HG03196 (cell line): ENCODE results near the gene SHISA2.

Source experiments
- ATAC-seq: cut with Tn5 transposase; IDR thresholded peaks from one replicate; pipeline ENCODE4 v1.9.1; 2021; ENCODE audit not compliant: unreplicated experiment

SHISA2 gene

GRCh38 chr13:26019881-26020870 lies 31.6 kb downstream of the SHISA2 start:
- no peak for ATAC-seq

DNA sequence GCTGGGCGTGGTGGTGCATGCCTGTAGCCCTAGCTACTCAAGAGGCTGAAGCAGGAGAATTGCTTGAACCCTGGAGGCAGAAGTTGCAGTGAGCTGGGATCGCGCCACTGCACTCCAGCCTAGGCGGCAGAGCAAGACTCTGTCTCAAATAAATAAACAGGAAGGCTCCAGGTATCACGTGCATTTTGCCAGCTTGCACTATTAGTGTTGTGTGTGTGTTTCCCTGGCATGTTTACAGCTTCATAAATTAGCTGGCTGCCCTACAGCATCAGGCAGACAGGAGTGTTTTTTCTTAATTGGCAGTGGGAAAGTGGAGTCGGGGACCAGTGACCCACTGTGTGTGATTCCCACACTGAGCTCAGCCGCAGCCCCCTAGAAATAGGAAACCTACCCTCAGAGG lies 32.6 kb downstream of the SHISA2 start:
- ATAC-seq, result no peak

DNA sequence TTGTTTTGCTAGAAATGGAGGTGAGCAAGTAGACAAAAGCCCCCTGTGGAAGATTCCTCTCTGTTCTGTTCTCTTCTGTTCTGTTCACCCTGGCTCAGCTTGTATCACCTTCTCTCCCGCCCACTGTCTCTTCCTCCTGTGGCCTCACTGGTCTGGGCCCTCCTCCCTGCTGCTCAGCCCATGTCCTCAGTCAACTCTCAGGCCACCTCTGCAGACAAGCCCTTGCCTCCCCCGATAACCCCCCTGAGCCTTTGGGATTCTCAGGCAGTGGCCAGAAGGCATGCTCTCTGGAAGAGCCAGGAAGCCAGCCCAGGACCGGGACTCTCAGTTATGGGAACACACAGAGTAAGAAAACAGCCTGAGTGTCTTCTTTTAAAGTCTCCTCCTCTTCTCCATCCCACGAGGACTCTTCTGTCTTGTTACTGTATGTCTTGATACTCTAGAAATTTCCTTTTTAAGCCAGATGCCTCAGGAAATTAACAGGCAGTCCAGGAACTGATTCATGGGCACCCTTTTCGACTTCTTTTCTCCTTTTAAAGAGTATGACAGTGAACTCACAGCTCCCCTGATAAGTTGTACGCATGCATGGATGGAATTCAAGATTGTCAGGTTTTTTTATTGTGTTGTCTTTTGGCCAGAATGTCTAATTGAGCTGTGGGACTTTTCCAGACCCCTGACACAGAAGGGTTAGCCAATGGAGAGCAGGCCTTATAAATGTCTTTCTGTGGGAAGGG lies 33.7 kb downstream of the SHISA2 start:
- ATAC-seq, result no peak

DNA sequence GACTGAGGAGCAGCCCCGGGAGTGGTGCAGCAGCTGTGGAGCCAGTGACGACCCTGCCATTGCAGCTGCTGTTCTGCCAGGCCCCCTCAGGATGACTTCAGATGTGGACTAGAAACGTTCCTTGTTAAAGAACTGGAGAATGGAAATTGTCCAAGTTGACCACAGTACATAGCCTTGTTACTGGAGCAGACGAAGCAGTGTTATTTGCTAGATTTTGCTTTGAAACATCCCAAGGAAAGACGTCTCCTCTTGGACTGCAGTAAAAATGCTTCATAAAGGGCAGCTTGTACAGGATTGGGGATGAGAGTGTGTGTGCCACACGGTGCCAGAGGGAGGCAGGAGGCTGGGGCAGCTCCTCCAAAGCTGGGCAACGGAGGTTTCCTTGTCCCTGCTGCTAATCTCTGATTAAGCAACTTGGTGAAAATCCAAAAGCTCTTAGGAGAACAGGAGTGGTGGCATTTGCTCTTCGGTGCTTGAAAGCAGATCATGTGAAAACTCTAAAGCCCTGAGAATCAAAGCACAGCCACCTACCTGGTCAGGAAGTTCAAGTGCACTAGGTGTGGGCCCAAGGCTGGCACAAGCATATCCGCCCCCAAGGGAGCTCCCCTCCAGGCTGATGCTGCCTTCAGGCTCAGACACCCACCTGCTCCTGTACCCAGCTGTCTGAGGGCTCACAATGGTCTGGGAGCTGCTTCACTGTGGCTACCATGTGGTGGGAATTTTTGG lies 34.5 kb downstream of the SHISA2 start:
- no peak for ATAC-seq

- ATAC-seq, result no peak
These were observed 35.6 kb downstream of the SHISA2 start for GRCh38 chr13:26016189-26016588.

GRCh38 chr13:26015271-26016125 lies 36.3 kb downstream of the SHISA2 start:
- ATAC-seq, result no peak

- ATAC-seq, result no peak
These were observed 38.8 kb downstream of the SHISA2 start for GRCh38 chr13:26012995-26013394.

GRCh38 chr13:26011996-26012821 lies 39.6 kb downstream of the SHISA2 start:
- ATAC-seq, result no peak

DNA sequence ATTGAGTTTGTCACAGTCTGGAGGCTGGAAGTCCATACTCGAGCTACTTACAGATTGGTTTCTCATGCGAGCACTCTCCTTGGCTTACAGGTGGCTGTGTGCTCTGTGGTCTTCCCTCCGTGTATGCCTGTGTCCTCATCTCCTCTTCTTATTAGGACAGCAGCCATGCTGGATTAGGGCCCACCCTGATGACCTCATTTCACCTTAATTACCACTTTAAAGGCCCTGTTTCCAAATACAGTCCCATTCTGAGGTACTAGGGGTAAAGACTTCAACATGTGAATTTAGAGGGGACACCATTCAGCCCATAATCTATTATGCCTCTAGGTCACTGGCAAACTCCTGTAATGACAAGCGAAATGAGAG lies 40.6 kb downstream of the SHISA2 start:
- ATAC-seq, result no peak

GRCh38 chr13:26010487-26011207 lies 41.2 kb downstream of the SHISA2 start:
- ATAC-seq, result no peak

DNA sequence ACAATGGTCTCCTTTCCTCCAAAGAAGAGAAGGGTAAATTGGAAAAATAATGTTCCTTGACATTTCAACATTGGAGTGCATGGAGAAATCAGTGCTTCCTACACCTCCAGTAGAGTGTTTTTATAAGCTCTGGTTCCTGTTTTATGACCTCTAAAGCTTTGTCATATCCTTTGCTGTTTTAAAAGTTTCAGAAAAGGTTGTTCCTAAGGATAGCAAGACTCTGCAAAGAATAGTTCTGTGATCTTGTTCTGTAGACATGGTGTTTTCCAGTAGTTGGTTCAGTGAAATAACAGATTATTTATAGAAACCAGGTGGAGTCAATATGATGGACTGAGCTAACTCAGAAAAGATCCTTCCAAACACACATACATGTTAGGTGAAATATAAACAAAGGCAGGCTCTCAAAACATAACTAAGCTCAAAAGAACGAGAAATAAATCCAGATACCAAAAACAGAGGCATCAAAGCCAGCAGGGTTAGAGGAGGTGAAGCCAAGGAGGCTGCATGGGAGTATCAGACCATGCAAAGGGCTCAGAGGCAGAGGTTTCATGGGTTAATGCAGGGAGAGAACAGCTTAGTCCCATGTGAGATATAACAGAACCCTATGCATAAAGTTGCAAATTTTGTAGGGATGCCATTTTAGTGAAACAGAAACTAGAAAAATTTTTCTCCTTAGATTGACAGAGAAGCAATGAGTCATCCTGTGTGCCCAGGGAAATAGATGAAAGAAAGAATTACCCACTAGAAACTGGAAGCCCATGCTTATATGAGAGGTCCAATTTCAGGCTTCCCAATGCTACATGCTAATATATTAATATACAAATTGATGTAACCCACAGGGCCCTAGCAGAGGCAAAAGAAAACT lies 44.3 kb downstream of the SHISA2 start:
- no peak for ATAC-seq
